AG09319 (cell line): ENCODE results near the gene AGTR2.
"Not testable (repeated sequence)": the region's sequence is repeated elsewhere in the genome, so short reads cannot be mapped to it uniquely, and the experiment has no call there.

Experiments
- DNase-seq: peaks from one replicate; pipeline ENCODE4 v3.0.0-alpha.2; 2010; ENCODE audit warnings: low read depth; ENCODE audit errors: extremely low read depth
- TF ChIP-seq, protein P1 (sequence below): IDR thresholded peaks from 2 replicates; pipeline ENCODE4 v1.5.1; 2011; ENCODE audit warnings: low read depth, mild to moderate bottlenecking, inconsistent platforms, low read length, moderate library complexity

AGTR2 gene

GRCh38 chrX:116198235-116198634, 27.7 kb downstream of the AGTR2 start:
- TF ChIP-seq, protein P1, sequence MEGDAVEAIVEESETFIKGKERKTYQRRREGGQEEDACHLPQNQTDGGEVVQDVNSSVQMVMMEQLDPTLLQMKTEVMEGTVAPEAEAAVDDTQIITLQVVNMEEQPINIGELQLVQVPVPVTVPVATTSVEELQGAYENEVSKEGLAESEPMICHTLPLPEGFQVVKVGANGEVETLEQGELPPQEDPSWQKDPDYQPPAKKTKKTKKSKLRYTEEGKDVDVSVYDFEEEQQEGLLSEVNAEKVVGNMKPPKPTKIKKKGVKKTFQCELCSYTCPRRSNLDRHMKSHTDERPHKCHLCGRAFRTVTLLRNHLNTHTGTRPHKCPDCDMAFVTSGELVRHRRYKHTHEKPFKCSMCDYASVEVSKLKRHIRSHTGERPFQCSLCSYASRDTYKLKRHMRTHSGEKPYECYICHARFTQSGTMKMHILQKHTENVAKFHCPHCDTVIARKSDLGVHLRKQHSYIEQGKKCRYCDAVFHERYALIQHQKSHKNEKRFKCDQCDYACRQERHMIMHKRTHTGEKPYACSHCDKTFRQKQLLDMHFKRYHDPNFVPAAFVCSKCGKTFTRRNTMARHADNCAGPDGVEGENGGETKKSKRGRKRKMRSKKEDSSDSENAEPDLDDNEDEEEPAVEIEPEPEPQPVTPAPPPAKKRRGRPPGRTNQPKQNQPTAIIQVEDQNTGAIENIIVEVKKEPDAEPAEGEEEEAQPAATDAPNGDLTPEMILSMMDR: no peak
- DNase-seq: no peak

DNA sequence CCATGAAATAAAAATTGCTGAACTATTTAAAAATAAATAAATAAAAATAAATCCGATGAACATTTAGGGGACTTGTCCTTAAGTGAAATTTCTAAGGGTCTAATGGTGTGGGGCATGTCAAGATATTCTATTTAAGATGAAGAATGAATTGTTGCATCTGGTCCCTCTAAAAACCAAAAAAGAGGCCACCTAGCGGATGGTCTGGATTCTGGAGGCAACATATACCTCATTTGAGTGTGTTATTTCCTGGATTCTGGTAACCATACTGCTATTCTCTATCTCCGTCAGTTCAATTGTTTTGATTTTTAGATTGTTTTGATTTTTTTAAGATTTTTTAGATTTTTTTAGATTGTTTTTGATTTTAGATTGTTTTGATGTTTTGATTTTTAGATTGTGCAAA, 28.3 kb downstream of the AGTR2 start:
- TF ChIP-seq, protein P1: peak; percentile 16; the same call in 1 of the 2 replicates
- no peak for DNase-seq

DNA sequence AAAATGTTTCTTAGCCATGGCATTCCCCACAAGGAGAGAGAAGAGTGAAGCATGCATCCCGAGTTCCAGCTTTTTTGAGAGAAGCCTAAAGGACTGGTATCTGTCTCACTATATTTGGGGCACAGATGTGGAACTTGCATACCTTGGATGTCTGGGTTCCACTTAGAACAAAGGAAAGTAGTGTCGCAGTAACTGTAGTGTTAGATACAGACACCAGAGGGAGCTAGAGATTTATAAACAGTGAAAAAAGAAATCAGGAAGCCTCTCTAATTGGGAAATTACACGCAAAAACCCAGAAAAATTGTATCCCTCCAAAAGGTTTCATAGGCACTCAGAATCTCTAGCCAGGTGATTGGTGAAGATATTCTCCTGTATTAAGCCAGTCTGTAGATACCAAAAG, 34.4 kb downstream of the AGTR2 start:
- DNase-seq: no peak
- TF ChIP-seq, protein P1: peak; percentile 70

- TF ChIP-seq, protein P1: no peak
- DNase-seq: no peak
Observed at GRCh38 chrX:116213262-116213661, 42.7 kb downstream of the AGTR2 start.

DNA sequence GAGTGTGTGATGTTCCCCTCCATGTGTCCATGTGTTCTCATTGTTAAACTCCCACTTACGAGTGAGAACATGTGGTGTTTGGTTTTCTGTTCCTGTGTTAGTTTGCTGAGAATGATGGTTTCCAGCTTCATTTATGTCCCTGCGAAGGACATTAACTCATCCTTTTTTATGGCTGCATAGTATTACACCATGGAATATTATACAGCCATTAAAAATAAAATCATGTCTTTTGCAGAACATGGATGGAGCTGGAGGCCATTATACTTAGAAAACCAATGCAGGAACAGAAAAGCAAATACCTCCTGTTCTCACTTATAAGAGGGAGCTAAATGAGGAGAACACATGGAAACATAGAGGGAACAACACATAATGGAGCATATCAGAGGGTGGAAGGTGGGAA, 46.5 kb downstream of the AGTR2 start:
- DNase-seq: not testable (repeated sequence)
